ENCODE results near the gene PLA2G5.

Gene PLA2G5

GRCh38 chr1:20090119-20090518 is 20.1 kb downstream of the PLA2G5 start:
- no peak for DNase-seq (ENCODE audit: low read depth in 2 of 2)

GRCh38 chr1:20090641-20091040 is 20.6 kb downstream of the PLA2G5 start:
- no peak for DNase-seq (ENCODE audit: low read depth in 2 of 2)

GRCh38 chr1:20093303-20093702 is 23.3 kb downstream of the PLA2G5 start:
- DNase-seq (ENCODE audit: low read depth in 2 of 2) = no peak

GRCh38 chr1:20093940-20094391 is 24.0 kb downstream of the PLA2G5 start:
- DNase-seq (ENCODE audit: low read depth in 2 of 2) = no peak

GRCh38 chr1:20095564-20096434 is 25.8 kb downstream of the PLA2G5 start:
- no peak for DNase-seq (ENCODE audit: low read depth in 2 of 2)

GRCh38 chr1:20096840-20097447 is 26.9 kb downstream of the PLA2G5 start:
- DNase-seq (ENCODE audit: low read depth in 2 of 2) = no peak

GRCh38 chr1:20099533-20099932 is 29.5 kb downstream of the PLA2G5 start:
- no peak for DNase-seq (ENCODE audit: low read depth in 2 of 2)

GRCh38 chr1:20100632-20101355 is 30.8 kb downstream of the PLA2G5 start:
- no peak for DNase-seq (ENCODE audit: low read depth in 2 of 2)

- DNase-seq (ENCODE audit: low read depth in 2 of 2) = no peak
Observed at GRCh38 chr1:20102875-20103274, 32.9 kb downstream of the PLA2G5 start.

- DNase-seq (ENCODE audit: low read depth in 2 of 2) = no peak
Observed at GRCh38 chr1:20105856-20106255, 35.9 kb downstream of the PLA2G5 start.

GRCh38 chr1:20107351-20107750 is 37.4 kb downstream of the PLA2G5 start:
- DNase-seq (ENCODE audit: low read depth in 2 of 2) = no peak

- DNase-seq (ENCODE audit: low read depth in 2 of 2) = no peak
Observed at GRCh38 chr1:20107796-20108195, 37.8 kb downstream of the PLA2G5 start.

- no peak for DNase-seq (ENCODE audit: low read depth in 2 of 2)
Observed at GRCh38 chr1:20108366-20109123, 38.6 kb downstream of the PLA2G5 start.

GRCh38 chr1:20109223-20109856 is 39.3 kb downstream of the PLA2G5 start:
- no peak for DNase-seq (ENCODE audit: low read depth in 2 of 2)

- no peak for DNase-seq (ENCODE audit: low read depth in 2 of 2)
Observed at GRCh38 chr1:20110679-20111078, 40.7 kb downstream of the PLA2G5 start.

GRCh38 chr1:20111452-20111851 is 41.5 kb downstream of the PLA2G5 start:
- no peak for DNase-seq (ENCODE audit: low read depth in 2 of 2)

GRCh38 chr1:20112279-20113000 is 42.4 kb downstream of the PLA2G5 start:
- no peak for DNase-seq (ENCODE audit: low read depth in 2 of 2)

- DNase-seq (ENCODE audit: low read depth in 2 of 2) = no peak
Observed at GRCh38 chr1:20114021-20114648, 44.1 kb downstream of the PLA2G5 start.

GRCh38 chr1:20115479-20115878 is 45.5 kb downstream of the PLA2G5 start:
- no peak for DNase-seq (ENCODE audit: low read depth in 2 of 2)

GRCh38 chr1:20115916-20116315 is 45.9 kb downstream of the PLA2G5 start:
- no peak for DNase-seq (ENCODE audit: low read depth in 2 of 2)

Data from activated CD8-positive, alpha-beta memory T cell treated with anti-CD3 and anti-CD28 coated beads for 4 hours (primary cell).